T-helper 2 cell (primary cell): Measurements from ENCODE around the gene DIS3L2.
A peak's percentile ranks its signal among the peaks of the same experiment; 100 is the strongest.
"Not testable (repeated sequence)": the region's sequence is repeated elsewhere in the genome, so short reads cannot be mapped to it uniquely, and the experiment has no call there.

Experiments
- DNase-seq, 5 experiments: peaks; one replicate each; pipeline versions ENCODE4 v3.0.0 to v3.0.0-alpha.2; 2012 to 2022

DIS3L2 gene

DNA sequence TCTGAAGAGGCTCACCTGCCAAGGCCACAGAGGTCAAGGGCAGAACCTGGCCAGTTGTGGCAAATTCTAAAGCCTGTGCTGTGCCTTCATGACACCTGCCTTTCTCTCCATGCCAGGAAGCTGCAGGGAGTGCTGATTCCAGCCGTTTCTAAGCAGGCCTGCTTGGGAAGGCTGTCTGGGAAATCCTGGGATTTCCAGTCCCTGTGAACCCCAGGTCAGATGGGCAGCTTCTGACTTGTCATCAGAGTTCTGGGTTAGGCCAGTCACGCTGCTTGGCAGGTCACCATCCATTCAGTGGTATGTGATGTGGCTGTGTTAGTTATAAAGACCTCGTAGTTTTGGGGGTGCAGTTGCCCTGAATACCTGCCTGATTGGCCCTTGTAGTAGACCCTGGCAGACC, 346.3 kb downstream of the DIS3L2 start:
- DNase-seq = no peak

DNA sequence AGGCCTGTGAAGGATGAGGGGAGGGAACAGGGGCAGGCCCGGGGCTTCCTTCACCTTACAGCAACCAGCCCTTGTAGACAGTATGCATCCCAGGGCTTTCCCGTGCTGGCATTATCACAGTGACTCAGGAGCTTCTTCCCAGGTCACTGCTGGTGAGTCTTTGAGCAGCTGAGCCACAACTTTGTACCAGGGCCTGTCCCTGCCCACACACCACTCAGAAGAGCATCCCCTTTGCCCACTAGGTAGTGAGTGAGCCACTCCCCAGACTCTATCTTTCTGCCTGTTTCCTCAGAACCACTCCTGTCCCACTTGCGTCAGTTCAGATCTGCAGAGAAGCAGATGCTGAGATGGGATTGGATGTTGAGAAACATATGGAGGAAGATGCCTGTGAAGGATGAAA, 347.5 kb downstream of the DIS3L2 start:
- no peak for DNase-seq

DNA sequence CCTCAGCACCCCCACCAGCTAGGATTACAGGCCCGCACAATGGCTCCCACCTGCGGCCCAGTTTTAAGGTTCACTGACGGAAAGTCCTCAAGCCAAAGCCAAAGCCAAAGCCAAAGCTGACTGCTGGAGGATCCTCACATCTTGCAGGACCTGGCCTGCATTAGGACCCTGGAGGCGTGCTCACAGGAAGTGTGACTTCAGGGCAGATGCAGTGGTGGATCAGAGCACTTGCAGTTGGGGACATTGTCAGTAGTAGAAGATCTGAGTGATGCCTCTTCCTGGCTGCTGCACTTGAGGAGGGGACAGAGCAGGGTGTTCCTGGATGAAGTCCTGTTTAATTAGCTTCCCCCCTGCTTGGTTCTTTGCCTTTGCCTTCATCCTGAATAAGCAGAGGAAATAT, 348.1 kb downstream of the DIS3L2 start:
- peak in 1 of 5 experiments; percentile 86 for DNase-seq

DNA sequence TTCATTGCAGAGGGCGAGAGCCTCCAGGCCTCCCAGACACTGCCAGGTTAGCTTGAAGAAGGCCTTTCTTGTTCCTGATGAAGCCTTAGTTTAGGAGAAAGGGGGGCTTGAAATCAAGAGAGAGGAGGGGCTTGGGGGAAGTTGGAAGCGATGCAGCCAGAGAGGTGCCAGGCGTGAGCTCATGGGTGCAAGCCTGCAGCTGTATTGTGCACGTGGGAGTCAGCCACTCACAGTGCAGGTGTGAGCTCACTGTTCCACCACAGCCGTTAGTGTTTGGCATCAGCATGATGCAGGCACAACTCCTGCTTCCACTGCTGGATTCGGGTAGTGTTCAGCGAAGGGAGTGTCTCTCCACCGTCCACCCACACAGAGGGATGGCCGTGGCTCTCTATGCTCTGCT, 348.6 kb downstream of the DIS3L2 start:
- DNase-seq = peak in 2 of 5 experiments; percentile 58 to 85

DNA sequence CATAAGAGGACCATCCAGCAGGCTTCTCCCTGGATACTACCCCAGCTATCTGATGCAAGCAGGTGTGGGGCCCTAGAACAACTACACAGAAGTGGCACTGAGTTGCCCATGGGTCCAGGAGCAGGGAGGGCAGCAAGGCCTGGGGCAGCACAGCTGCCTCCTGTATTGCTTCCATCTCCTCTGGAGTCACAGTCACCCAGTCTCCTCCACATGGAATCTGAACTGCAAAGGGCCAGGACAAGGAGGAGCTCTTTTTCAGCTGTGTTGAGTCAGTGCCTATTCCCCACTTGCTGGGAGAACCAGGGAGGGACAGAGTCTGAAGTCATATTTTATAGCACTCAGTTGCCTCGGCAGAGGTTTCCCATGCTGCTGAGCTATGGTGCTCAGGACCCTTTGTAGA, 349.2 kb downstream of the DIS3L2 start:
- no peak for DNase-seq

DNA sequence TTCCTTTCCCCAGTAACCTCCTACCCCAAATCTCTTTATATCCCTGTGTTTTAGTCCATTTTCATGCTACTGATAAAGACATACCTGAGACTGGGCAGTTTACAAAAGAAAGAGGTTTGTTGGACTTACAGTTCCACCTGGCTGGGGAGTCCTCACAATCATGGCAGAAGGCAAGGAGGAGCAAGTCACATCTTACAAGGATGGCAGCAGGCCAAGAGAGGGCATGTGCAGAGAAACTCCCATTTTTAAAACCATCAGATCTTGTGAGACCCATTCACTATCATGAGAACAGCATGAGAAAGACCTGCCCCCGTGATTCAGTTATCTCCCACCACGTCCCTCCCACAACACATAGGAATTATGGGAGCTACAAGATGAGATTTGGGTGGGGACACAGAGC, 352.1 kb downstream of the DIS3L2 start:
- DNase-seq = not testable (repeated sequence)

DNA sequence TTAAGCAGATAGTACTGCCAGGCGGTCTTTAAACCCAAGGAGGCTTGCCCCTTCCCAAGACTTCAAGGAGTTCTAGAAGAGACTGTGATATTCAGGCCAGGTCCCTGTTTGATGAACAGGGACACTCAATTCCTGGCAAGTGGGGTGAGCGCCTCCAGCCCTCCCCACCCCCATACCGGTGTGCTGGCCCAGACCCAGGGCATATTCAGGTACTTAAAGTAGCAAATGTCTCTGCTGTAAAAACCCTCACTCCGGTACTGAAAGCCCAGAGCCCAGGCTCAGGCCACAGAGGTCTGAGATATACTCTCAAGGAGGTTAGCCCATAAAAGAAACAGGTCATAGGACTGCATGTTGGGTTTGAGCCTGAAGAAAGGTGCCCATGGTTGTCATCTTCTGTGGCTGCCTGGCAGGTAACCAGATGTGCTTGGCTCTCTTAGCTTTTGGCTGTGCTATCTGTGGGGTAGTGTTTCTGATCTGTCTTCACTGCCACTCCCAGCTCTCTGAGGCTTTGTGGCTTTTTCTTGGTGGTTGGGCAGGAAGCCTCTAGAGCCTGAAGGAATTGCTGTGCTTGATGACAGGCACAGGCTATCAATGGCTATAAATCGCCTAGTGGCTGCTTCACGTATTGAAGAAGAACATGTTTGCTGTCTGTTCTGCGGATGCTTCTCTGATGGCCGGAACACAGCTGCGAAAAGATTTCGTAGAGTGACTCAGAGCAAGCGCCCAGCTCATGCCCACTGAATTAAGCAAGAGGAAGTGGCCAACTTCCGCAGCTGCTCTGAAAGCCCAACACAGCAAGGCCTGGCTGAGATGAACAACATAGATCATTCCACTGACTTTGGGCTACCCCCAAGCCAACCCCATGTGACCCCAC, 353.8 kb downstream of the DIS3L2 start:
- DNase-seq = peak in 4 of 5 experiments; percentile 51 to 99 (median 68)

DNA sequence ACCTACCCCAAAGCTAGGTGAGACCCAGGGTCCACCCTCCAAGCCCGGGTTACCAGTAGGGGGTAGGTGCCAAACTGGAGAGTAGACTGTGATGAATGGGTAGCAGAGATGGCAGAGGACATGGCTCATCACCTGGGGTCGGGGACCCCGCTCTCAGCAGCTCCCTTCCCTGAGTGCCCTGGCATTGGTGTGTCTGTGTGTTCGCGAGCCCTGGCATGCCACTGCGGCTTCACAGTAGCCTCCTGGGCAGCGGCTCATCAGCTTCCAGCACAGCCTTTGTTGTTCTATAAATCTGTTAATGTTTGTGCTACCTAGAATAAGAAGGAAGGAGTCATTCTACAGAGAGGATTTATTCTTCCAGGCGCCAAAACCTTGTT, 354.4 kb downstream of the DIS3L2 start:
- DNase-seq = no peak

DNA sequence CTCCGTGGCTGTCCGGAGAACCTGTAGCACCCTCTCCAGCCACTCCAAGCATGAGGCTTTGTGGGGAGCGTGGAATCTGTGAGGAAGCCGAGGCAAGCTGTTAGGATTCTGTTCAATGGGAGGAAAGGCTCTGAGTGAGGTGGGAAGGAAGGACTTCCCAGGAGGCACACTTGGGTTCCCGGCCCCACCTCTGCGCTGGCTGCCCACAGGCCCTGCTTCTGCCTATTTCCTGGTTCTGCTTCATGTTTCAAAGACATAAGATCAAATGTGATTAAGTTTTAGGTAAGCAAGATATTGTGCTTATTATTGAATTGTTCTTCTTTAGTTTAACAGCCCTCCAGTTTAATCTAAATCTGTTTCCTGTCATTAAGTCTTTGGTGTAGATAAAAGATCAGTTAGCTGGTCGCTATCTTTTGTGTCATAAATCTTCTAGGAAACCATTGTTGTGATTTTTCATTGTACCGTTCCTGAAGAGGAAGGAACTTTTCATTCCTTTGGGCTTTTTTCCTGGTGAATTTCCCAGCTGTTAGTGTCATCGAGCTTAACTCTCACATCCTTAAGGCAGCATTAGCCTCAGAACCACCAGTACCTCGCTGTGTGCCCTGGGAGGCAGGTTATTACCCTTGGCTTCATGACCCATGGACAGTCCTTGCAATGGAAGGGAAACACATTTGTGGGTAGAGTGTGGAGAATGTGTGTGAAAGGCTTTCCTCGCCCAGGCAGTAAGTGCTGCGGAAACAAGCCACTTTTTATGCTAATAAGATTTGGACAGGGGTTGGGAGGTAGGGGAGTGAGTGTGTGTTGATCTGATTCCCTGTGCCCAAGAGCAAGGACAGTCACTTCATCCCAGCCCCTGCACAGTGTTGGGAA, 355.2 kb downstream of the DIS3L2 start:
- peak in 1 of 5 experiments; percentile 47 for DNase-seq

DNA sequence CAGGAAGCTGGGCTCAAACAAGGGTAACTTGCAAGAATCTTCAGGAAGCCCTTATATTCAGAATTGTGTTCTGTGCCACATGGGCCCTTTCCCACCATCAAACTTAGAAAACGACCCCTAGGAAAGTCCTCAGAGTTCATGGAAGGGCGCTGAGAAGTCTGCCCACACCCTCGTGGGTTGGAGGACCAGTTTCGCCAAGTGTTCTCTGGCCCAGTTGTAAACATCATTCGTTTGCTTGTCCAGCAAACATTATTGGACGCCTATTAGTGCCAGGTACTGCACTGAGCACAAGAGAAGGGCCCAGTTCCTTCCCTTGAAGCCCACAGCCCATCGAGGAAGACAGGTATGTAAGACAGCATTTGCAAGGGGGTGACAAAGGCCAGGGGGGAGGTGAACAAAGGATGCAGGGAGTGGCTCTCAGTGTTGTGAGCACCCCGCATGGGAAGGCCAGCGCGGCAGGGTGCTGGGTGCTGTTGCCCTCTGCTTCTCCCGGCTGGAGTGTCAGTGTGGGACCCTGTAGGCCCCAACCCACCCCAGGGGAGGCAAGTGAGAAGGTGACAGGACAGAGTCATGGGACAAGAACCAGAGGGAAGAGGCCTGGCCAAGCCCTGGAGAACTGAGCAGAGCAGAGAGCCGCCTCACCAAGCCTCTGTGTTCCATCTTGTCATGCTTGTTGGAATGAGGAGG, 356.8 kb downstream of the DIS3L2 start:
- DNase-seq = no peak

DNA sequence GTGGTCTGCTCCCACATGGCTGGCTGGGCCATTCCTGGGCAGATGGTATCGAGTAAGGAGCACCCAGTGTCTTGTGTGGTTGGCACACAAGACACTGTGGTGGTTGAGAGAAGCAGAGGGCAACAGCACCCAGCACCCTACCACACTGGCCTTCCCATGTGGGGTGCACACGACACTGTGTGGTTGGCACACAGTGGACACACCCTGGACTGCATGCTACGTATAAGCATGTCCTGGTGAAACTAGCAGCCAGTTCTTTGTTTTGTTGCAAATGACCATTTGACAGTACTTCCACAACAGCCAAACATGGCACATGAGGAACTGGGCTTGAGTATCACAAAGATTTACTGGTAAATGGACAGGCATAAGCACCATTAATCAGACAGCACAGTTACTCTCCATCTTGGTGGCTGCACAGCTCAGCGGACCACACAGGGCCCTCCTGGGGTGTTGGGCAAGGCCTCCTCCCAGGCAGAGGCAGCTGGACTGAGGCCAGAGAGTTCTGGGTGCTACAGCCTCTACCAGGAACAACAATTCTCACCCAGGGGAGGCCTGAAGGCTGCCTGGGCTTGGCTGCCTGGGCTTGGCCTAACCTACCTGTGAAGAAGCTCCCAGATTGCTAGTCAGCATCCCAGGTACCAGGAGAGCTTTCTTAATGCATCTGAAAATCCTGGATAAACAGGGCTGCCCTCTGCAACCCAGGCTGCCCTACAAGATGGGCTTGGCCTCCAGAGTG, 357.7 kb downstream of the DIS3L2 start:
- no peak for DNase-seq

DNA sequence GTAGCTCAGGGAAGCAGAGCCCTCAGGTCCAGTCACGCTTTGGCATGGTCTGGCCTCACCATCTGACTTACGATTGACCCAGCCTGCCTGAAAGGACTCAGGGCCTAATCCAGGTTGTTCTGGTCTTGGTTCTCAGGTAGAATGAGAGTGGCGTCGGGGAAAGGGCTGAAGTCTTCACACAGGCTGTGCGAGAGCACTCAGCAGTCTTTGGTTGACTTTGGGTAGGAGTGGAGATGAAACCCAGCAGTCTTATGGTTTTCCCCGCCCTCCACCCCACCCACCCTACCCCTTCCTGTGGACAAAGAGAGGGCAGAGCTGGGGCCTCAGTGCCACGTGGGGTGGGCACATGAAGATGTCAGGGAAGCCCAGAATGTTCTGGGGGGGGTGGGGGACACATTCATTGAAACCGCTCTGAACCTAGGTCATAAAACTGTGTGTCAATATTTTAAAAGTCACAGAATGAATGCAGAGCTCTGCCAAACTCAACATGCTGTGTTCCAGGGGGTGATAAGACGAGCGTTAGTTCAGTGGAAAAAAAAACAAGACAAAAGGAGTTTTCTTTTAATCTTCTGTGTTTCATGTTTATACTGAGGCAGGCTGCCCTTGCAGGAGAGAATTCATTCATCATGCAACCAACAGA, 358.4 kb downstream of the DIS3L2 start:
- peak in 1 of 5 experiments; percentile 38 for DNase-seq

DNA sequence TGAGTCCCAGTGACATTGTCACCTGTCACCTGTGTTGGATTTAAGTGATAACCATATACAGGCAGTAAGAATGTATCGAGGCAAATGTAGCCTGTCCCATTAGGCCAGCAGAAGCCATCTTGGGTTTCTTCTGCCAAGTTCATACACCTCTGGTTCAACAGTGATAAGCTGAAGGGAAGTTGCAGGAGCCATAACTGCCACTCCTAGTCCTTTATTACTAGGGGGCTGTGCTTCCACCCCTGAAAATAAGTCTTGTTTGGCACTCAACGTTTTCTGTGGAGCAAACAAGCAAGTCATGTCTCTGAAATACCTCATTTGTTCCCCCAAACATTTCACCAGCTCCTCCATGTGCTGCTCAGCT, 358.9 kb downstream of the DIS3L2 start:
- DNase-seq = no peak

DNA sequence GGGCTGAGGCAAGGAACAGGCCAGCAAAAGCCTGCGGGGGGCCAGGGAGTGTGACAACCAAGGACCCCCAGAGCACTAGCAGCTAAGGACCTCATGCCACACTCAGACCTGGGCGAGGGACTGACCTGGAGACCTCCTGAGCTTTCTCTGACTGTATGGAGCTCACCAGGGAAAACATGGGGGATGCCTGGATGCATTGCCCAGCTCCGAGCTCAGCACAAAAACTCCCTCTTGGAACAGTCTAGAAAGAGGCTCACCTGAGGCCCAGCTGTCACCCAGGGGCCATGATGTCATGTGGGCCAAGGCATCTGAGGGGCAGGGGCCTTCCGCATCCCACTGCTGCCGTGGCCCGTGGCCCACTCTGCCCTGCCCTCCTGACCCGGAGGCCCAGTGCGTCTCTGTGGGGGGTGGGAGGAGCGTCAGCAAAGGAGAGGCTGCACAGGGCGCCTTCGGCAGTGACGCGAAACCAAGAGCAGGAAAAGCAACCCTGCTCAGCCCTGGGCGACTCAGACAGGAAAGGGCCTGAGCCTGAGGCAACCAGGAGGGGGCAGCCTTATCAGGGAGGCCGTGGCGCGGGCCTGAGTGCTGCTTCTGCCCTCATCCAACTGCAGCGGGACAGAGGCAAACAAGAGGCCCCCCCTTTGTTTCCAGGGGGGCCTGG, 359.8 kb downstream of the DIS3L2 start:
- peak in 3 of 5 experiments; percentile 30 to 88 (median 37) for DNase-seq

DNA sequence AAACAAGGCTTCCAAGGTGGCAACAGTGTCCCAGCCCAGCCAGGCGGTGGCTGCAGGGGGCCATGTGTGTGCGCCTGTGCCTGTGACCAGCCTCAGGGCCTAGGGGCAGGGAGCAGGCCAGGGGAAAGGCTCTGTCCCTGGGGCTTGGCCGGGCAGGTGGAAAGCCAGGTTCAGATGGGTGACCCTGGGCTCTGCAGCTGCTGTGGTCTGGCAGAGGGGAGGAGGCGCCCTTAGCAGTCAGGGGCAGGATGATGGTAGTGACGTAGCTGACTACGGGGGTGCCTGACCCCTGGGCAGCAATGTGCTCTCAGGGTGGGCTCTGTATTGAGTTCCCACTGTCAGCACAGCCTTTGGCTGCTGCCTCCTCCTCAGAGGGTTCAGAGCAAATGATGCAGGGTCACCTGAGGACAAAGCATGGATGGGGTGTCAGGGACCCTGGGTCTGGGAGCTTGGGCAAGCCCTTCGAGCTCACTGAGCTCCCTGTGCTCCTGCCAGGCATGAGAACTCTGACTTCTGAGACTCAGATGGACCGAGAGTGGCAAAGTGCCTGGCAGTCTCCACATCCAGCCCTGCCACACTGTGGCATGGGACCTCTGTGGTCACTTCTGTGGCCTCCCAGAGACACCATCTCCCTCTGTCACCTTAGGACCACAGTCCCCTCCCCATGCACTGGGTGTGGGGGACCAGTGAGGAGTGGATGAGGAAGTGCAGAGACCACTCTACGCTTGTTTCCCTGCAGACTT, 360.5 kb downstream of the DIS3L2 start:
- DNase-seq = no peak

DNA sequence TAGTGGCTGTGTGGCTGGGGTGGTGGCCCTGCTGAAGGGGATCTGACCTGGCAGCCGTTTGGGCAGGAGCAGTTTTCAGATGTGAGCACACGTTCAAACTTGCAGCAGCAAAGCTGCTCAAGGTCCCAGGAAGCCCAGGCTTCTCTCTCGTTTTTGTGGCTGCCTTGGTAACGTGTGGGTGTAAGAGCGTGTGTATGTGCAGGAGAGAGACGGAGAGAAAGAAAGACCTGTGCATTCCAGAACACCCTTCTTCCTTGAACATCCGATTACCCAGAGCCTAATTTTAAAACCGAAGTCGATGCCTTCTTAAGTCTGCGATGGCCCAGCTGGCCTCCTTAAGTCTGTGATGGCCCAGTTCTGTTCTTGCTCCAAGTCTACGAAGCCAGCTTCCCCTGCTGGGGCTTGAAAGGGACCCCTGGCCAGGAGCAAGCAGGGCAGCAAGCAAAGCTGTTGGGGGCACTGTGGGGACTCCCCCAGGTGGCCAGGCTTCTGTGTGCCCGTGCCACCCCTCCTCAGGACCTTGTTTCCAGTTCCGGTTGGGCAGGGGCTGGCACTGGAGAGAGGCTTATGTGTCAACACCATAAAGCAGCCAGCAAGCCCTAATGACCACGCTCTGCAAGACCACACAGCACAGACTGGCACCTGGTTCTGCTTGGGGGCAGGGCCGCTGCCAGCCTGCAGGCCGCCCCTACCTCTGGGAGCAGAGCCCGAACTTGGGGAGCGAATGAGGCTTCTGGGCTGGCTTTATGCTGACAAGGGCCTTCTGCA, 361.2 kb downstream of the DIS3L2 start:
- DNase-seq = peak in 1 of 5 experiments; percentile 34

DNA sequence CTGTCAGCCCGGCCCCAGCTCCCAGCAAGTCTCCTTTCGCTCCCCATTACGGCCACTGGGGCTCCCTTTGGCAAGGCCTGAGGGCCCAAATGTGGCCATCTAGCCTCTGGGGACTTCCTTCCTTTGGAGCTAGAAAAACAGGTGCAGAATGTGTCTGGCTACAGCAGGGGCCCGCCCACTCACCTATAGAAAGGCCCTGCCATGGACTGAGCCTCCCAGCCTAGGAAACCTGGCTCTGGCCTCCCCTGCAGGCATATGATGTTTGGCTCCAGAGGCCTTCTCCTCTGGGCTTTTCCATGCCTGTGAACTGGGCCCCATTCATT, 361.8 kb downstream of the DIS3L2 start:
- no peak for DNase-seq

DNA sequence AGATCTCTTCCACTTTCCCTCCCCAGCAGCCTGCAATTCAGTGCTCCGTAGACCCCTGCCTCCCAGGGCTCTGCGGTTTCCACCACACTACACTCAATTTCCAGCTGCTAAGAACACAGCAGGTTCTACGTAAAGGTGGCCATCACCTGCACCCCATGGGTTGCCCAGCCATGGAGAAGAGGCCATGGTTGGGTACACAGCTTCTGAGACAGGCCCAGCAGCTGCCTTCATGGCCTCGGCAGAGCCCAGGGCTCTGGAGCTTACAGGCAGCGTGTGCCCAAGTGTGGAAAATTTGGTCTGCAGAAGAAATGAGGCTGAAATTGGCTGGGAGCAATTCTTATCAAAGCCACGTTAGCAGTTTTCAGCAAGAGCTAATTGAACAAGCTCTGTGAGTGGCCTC, 362.5 kb downstream of the DIS3L2 start:
- DNase-seq = not testable (repeated sequence)

DNA sequence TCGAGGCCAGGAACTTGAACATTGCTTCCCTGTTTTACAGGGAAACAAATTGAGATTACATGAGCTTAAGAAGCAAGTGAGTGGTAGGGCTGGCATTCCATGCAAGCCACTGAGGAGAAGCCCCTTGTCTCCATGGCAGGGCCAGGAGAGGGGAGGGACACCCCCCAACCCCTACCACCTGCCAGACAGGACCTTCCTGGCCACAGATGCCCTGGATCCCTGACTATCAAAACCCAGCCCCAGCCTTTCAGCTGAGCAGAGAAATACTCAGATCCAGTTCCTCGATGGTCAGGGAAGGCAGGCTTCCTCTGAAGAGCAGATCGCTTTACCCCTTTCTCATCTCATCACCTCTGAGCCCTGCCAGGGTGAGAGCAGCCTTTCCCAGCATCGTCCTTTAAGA, 363.3 kb downstream of the DIS3L2 start:
- no peak for DNase-seq
